ENCODE results near the gene CRHR1.
"Not testable (repeated sequence)": the region's sequence is repeated elsewhere in the genome, so short reads cannot be mapped to it uniquely, and the experiment has no call there.

- TF ChIP-seq MYC (IDR thresholded peaks at IDR 0.05; ENCODE audit: low read depth, low read length): not testable (repeated sequence)
- TF ChIP-seq, protein P1, sequence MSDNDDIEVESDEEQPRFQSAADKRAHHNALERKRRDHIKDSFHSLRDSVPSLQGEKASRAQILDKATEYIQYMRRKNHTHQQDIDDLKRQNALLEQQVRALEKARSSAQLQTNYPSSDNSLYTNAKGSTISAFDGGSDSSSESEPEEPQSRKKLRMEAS (IDR thresholded peaks at IDR 0.05; ENCODE audit: low read depth, low read length): not testable (repeated sequence)
Measured at GRCh38 chr17:45744826-45745225, 39.3 kb upstream of the CRHR1 start.
